ENCODE data around the gene SLC35B1. TPM values are rescaled to one million over a fixed set of nuclear protein-coding genes. Genes with fewer than 3 reads are reported as not detected.

The SLC35B1 gene
- total RNA-seq, 4 donors from 2014 or later, result 23.5 to 73.3 (median 56.2) TPM

- H3K27ac ChIP-seq, result no peak overlapping the region
- no peaks in the 10 kb centered on the region for H3K36me3 ChIP-seq
- in situ Hi-C loops (cut with MboI; ENCODE audit: low pct_ligation_motif_present in 1 of 4, low pct_unique_long_range_greater_than_20kb in 1 of 4, low sequenced_read_pairs in 3 of 4) (no loop called here), intact Hi-C loops (cut with DNase I; ENCODE audit: low total_unique reads) (no loop called here)
- TF ChIP-seq POLR2A (IDR thresholded peaks at IDR 0.05) (no peak), POLR2AphosphoS5 (IDR thresholded peaks at IDR 0.05) (no peak), CTCF (IDR thresholded peaks at IDR 0.05) (no peak), EP300 (IDR thresholded peaks at IDR 0.05; ENCODE audit: low read depth) (no peak)
- H3K4me1 ChIP-seq, result peaks cover 0 to 31% (median 0%) of the 10 kb centered on the region in 4 donors
- no peaks in the 10 kb centered on the region for H3K27me3 ChIP-seq
- no peak for DNase-seq
- whole genome bisulfite sequencing, 2 donors (ENCODE audit: low coverage in 1 of 2), result 76 to 85% methylated on average over 3 to 4 of the region's 4 CpGs
- no peak overlapping the region for H3K4me3 ChIP-seq
- no peaks in the 10 kb centered on the region for H3K9me3 ChIP-seq
These were observed 48.0 kb upstream of the SLC35B1 start for GRCh38 chr17:49755663-49756283.

GRCh38 chr17:49753959-49754391 is 46.2 kb upstream of the SLC35B1 start:
- H3K4me3 ChIP-seq, result no peak overlapping the region
- WGBS, 2 donors (ENCODE audit: low coverage in 1 of 2), result 69 to 92% methylated on average over 3 to 8 of the region's 8 CpGs
- intact Hi-C loops (cut with DNase I; ENCODE audit: low total_unique reads), result no loop called here
- no peak overlapping the region for H3K27ac ChIP-seq
- H3K4me1 ChIP-seq, result peaks cover 0 to 24% (median 0%) of the 10 kb centered on the region in 4 donors
- H3K27me3 ChIP-seq, result no peaks in the 10 kb centered on the region
- no peaks in the 10 kb centered on the region for H3K9me3 ChIP-seq
- TF ChIP-seq POLR2AphosphoS5 (IDR thresholded peaks at IDR 0.05), result no peak
- no peak for TF ChIP-seq POLR2A (IDR thresholded peaks at IDR 0.05)
- TF ChIP-seq CTCF (IDR thresholded peaks at IDR 0.05), result no peak
- TF ChIP-seq EP300 (IDR thresholded peaks at IDR 0.05; ENCODE audit: low read depth), result no peak
- DNase-seq, result no peak
- no peaks in the 10 kb centered on the region for H3K36me3 ChIP-seq
- in situ Hi-C loops (cut with MboI; ENCODE audit: low pct_ligation_motif_present in 1 of 4, low pct_unique_long_range_greater_than_20kb in 1 of 4, low sequenced_read_pairs in 3 of 4), result no loop called here

- Histone ChIP-seq H3K4me1 (peaks cover 0 to 25% (median under 1%) of the 10 kb centered on the region in 4 donors), H3K36me3 (no peaks in the 10 kb centered on the region), H3K27me3 (no peaks in the 10 kb centered on the region), H3K27ac (no peak overlapping the region), H3K4me3 (no peak overlapping the region), H3K9me3 (no peaks in the 10 kb centered on the region)
- no peak for DNase-seq
- in situ Hi-C loops (cut with MboI; ENCODE audit: low pct_ligation_motif_present in 1 of 4, low pct_unique_long_range_greater_than_20kb in 1 of 4, low sequenced_read_pairs in 3 of 4), result no loop called here
- TF ChIP-seq EP300 (IDR thresholded peaks at IDR 0.05; ENCODE audit: low read depth), result no peak
- TF ChIP-seq CTCF (IDR thresholded peaks at IDR 0.05), result no peak
- TF ChIP-seq POLR2AphosphoS5 (IDR thresholded peaks at IDR 0.05), result no peak
- no peak for TF ChIP-seq POLR2A (IDR thresholded peaks at IDR 0.05)
- WGBS, 2 donors (ENCODE audit: low coverage in 1 of 2), result 83 to 90% methylated on average over 2 to 3 of the region's 3 CpGs
- intact Hi-C loops (cut with DNase I; ENCODE audit: low total_unique reads), result no loop called here
These were observed 44.7 kb upstream of the SLC35B1 start for GRCh38 chr17:49752508-49752907.

GRCh38 chr17:49749730-49750129 is 42.0 kb upstream of the SLC35B1 start:
- in situ Hi-C loops (cut with MboI; ENCODE audit: low pct_ligation_motif_present in 1 of 4, low pct_unique_long_range_greater_than_20kb in 1 of 4, low sequenced_read_pairs in 3 of 4), result no loop called here
- Histone ChIP-seq H3K27ac (peak overlapping the region in 1 of 4 donors; percentile 71), H3K27me3 (no peaks in the 10 kb centered on the region), H3K36me3 (no peaks in the 10 kb centered on the region), H3K4me1 (peaks cover 0 to 26% (median 3%) of the 10 kb centered on the region in 4 donors), H3K4me3 (no peak overlapping the region), H3K9me3 (no peaks in the 10 kb centered on the region)
- intact Hi-C loops (cut with DNase I; ENCODE audit: low total_unique reads), result no loop called here
- TF ChIP-seq EP300 (IDR thresholded peaks at IDR 0.05; ENCODE audit: low read depth) (no peak), CTCF (IDR thresholded peaks at IDR 0.05) (no peak), POLR2AphosphoS5 (IDR thresholded peaks at IDR 0.05) (no peak), POLR2A (IDR thresholded peaks at IDR 0.05) (no peak)
- WGBS, 2 donors (ENCODE audit: low coverage in 1 of 2), result 90% methylated on average over 3 of the region's 3 CpGs; no CpG with 5 or more reads in 1 of the 2 donors
- no peak for DNase-seq
